Kidney capillary endothelial cell (primary cell): ENCODE measurements around the gene PZP.

ENCODE experiments used
- DNase-seq: peaks from one replicate; pipeline ENCODE4 v3.0.0-alpha.2; 2018; ENCODE audit warnings: low spot score

PZP gene

DNA sequence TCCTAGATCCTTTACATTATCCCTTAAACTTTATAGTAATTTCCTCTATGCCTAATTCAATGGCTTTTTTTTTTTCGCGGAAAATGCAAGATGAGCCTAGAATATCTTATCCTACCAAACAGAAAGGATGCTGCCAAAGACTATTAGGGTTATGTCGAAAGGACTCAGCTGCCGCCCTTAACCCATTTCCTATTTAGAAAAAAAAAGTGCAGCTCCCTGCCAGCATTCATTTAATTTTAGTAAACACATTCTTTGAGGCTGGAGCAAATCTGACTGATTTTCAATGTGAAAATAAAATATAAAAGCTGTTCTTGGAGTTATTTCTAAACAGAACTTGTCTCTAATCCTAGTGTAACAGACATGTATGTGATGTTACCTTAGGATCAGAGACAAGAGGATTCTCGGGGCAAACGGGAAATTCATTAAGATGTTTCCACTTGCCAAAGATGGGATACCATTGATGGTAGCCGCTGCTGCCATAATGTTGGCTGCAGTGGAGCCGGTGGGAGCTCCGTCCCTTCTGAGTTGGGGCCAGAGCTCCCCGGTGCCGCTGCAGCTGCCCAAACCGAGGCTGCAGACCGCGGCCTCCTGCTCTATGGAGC is 84.3 kb downstream of the PZP start:
- DNase-seq = peak; percentile 13

DNA sequence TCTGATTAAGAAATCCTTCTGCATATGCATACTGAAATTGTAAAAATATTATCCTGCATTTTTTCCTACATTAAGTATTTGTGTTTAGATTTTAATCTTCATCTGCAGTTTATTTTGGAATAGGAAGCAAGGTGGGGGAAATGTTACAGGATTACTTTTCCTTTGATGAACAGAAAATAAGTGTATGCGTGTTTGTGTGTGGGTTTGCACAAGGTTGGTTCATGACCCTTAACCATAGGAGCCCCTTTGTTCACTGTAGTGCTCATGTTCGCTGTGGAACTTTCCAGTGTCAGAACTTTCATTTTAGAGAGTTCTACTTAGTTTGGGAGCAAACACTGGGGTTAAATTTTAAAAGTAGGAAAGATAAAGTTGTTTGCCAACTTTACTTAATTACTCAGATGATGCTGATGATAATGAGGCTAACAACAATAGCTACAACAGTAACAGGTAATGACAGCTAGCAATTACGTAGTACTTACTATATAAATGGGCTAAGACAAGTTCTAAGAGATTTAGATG is 86.0 kb downstream of the PZP start:
- no peak for DNase-seq

DNA sequence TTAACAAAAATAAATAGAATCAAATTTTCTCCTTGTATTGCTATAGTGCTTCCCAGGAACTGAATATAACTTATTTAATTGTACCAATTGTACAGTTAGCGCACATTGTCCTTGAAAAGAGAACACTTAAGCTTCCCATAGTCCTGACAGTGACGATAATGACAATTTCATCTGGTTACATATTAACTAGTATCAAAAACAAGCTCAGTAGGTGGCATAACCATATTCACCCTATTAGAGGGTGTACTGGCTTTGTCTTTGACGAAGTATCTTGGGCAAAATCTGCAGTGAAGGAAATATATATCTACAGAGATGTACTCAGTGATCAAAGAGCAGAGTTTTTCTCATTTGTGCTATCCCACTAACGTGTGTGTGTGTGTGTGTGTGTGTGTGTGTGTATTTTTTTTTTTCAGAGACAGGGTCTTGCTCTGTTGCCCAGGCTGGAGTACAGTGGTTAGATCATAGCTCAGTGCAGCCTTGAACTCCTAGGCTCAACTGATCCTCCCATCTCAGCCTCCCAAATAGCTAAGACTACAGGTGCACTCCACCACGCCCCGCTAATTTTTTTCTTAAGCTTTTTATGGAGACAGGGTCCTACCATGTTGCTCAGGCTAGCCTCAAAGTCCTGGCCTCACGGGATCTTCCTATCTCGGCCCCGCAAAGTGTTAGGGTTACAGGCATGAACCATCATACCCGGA is 87.6 kb downstream of the PZP start:
- no peak for DNase-seq

DNA sequence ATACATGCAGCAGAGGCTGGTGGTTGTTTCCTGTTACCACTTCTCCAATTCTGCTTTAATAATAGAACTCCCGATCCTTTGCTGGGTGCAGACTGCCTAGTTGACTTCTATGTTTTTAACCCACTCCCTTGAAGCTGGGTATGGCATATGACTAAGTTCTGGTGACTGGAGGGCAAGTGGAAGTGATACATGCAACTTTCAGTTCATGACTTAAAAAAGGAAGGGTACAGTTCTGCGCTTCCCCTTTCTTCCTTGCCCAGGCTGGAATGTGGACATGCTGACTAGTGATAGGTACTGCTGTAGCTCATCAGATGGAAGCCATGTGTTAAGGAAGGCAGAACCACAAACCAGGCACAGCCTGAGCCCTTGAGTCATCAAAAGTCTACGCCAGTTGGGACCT is 90.0 kb downstream of the PZP start:
- DNase-seq = peak; percentile 87

DNA sequence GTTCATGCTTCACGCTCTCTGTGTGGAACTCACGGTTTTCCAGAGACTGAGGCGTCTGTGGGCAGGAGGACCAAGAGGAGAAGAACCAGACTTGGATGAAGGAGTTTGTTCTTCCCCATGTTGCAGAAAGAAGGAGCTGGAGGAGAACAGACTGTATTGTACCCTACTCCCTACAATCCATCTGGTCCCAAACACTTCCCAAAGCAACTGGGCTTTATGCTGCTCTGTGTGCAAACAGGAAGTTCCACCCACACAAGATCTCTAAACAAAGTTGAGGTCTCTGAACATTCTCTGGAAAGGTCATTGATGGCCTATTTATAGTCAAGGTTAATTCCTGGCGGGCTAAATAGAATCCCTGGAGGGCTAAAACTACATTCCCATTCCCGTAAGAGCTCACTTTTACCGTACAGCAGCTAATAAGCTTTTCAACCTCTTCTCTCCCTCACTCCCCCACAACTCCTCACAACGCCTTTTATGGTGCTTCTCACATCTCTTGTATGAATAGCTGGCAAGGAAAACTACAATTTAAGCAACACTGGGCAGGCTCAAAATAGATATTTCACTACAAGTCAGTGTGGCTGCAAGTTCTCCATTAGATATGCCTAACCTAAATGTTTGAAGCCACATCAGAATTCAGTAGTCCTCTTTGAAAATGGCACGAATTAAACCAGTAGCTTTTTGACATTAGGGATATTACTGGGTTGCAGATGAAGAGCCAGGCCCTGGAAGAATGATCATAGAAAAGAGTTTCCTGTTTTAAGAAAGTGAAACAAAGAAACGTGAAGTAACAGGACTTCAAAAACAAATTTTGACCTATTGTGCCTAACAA is 92.2 kb downstream of the PZP start, which contains the start of gene A2M:
A2M (minus strand) TSS at position 189 of the 829 bp plus-strand sequence; CDS start at position 119, 70 bp downstream.
- peak; percentile 77 for DNase-seq

DNA sequence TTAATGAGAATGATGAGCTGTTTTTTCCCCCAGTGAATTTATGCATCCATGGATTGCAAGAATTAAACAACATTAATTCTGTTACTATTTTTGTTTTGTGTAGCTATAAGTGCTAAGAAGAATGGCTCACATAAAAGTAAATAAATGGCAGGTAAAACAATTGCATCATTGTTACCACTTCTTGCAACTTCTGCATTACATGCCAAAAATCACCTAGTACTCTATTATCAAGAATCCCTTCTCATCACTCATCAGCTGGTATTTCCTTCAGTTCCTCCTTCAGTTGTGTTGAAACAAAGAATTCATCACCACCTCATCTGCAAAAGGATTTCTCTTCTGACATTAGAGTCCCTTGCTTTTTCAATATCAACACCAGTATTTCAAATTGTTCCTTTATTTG is 93.2 kb downstream of the PZP start:
- peak; percentile 36 for DNase-seq

DNA sequence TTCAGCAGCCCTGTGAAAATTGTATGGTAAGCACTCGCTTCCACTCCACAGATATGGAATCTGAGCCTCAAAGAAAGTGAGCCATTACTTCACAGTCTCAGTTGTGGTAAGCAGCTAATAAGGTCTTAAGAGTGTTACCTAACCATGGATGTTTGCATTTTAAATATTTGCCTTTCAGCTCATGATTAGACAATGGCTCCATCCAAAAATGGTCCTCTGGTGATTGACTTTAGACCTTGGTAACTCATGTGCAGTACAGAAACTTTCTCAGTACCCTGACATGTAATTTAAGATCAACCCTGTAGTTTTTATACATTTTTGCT is 94.2 kb downstream of the PZP start:
- DNase-seq = no peak

DNA sequence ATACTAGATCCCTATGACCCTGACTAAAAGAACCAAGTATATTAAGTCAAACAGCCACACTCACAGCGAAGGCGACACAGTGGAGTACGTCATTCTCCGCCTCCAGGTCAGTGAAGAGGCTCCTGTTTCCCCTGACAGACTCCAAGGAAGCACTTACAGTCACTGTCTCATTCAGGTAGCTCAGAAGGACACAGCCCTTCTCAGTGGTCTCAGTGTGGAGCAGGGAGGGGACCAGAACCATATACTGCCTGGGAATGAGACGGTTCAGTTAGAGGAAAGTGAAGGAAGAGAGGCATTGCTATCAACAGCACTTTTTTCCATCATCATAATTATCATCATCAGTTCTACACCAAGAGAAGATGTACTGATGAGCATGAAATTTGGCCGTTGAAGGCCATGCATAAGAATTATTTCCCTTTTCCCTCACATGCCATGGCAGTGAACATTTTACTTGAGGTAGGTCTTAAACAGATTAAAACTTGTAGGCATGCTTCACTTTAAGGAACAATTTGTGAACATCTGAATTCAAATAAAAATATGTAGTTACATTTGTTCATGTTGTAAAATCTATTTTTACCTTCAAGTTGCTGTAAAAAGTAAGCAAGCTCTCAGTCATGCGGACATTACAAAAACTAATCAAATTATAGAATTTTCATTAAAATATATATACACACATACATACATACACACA is 94.8 kb downstream of the PZP start:
- no peak for DNase-seq

DNA sequence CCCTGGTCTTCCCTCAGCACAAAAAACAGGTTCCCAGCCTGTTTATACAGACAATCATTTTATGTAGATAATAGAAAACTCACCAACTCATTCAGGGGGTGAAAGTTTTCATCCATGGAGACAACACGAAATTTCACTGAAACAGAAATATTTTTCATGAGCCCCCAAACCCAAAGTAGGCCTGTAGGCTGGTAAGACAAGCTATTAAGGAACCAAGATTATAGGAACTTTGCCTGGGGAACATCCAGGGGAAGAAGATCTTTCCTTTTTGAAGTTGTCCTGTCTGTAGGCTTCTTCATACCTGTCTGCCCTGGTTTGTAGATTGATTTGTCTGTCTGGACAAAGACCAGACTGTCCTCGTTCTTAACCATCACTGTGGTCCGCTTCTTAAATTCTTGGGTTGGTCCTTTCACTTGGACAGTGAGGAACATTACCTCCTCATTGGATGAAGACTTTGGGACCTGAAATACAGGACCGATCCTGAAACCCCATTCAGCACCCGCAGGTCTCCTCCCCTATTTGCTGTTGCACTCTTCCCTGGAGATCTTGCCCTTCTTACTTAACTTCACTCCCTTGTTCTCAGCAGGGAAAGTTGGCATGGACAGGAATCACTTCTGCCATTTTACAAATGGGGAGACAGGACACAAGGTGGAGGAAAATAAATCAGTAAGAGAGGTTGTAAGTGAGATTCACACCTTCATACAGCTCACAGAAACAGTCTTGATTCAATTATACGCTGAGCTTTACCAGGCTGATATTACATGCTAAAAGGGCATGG is 95.9 kb downstream of the PZP start:
- DNase-seq = no peak

DNA sequence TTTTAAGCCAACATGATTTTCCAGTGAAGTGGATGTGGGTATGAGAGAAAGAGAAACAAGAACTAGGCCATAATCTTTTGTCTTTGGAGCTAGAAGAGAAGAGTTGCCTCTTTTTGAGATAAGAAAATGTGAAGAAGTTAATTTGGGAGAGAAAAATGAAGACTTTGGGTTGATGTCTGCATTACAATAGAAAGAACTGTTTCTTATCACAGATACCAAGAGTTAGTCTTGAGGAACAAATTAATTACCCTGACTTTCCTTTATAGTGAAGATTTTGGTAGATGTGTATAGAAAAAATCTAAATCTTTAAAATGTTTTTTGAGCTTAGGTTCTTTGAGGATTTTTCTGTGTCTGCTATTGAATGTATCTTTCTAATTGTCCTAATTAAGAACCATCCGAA is 96.7 kb downstream of the PZP start:
- DNase-seq = no peak

DNA sequence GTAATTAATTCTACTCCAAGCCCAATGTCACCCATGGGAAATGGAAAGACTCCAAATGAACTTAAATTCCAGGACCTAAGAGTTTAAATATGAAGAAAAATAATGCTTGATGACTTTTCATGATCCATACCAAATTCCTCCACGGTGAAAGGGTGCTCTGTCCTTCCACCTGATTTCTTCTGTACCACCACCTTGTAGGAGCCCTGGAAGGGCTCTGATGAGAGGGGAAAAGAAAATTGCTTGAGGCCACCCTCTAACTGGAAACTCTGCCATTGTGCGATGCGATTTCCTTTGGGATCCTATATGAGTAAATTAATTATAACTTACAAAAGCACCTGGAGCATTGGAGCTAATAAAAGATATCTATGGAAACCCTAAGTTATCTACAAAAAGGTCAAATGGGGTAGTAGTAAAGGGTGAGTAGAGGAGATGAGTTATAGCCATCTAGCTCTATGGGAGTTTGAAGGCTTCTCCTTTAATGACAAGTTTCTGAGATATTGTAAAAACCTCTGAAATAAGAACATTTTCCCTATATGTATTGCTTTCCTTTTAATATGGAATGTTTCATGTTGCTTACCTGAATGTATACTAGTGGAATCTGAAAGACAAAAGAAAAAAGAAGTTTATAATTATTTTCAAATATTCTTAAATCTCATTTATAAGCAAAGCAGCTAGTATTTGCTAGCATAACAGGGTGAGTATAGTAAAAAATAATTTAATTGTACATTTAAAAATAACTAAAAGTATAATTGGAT is 98.3 kb downstream of the PZP start:
- DNase-seq = no peak

DNA sequence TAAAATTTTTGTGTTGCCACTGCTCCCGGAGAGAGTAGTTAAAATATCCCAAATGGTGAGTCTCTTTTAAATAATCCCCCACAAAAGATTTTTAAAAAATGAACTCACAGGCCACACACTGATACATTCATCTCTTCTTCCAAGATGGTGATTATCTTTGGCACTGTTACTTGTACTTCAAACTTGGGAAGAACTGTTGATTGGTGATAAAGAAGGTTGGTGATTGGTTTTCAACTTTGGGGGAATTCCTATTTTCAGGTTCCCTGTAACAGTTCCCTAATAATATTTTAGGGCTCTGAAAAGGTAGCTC is 99.0 kb downstream of the PZP start:
- DNase-seq = no peak

DNA sequence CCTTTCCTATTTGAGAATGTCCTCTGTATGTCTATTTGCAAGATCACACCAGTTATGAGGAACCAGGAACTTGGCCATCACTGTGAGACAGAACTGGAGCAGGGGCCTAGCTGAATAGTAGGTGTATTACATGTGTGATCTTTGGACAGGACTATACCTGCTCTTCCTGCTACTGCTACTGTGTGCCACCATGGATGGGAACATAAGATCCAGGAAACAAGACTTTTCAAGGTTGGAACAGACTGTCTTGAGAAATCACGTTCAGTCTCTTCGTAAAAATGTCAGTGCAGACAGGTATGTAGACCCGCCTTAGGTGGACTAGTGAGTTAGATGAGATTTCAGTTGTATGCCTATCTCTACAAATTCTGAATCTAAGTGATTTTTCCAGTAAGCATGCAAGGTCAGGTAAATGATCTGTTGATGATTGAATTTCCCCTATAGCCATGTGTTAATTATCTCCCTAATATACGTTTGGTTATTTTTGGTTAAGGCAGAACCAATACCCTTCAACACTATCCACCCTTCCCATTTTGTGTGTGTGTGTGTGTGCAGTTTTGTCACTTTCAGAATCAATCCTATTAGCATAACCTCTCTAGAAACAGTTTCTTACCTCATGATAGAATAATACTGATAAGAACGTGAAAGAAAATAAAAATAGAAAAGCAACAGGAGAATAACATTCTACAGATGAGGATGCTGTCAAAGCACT is 99.5 kb downstream of the PZP start:
- no peak for DNase-seq

DNA sequence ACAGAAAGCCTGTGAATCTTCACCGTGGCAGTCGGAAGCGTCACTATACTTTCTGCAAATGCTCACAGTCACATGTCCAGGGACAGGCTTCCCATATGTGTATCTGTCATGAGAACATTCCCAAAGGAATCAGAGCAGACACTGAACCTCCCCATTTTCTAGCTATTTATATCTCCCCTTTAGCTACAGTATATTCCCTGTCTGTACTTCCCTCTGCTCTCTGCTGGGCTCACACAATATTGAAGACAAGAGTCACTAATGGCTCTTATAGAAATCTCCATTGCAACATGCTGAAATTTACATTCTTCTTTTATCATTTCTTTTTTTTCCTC is 100.7 kb downstream of the PZP start:
- no peak for DNase-seq

DNA sequence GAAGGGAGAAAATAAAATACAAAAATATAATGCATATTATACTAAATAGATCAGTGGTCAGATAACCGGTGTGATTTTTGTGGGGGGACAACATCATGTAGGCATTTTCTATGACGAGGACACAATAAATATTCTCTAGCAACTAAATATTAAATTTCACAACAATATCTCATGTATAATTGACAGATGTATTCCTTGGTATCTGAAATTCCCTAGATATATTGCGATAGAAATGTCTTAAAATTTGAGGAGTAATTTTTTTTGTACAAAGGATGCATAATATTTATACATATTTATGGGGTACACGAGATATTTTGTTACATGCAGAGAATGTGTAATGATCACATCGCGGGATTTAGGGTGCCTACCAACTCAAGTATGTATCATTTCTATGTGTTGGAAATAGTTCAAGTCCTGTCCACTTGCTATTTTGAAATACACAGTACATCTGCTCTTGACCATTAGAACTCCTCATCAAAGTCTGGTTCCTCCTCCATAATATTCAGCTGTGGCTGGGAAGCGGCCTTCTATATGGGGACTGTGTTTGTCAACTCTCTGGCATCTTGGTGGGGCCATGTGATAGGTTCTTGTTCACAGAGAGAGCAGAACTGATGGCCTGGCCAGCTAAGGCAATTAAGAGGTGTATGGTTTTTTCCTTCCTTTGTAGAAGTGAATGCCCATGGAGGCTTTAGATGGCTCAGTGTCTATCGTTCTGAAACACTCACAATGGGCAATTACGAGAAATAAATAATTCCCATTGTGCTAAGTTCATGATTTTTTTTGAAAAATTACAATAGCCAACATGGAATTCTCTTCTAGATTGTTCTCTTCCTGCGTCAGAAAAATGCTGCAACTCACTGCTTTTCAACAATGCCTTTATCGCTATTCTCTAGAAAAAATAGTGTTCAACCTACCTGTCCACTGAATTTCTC is 101.3 kb downstream of the PZP start:
- DNase-seq = no peak

DNA sequence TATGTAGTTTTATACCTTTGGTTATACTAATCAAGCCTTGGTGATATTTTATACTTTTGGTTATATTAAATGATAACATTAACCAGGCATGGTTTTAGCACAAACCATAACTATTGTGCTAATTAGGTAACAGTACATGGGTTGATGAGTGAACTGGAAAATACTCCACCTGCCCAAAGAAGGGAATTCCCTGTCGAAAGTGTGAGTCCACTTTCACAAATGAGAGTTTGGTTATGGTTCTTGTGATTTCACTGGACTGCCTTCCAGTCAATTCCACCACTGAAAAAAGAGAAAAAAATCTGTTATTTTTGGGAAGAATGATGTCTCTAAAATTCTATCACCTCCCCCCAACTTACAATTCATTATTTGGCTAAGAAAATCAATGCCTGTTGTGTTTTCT is 102.1 kb downstream of the PZP start:
- no peak for DNase-seq

DNA sequence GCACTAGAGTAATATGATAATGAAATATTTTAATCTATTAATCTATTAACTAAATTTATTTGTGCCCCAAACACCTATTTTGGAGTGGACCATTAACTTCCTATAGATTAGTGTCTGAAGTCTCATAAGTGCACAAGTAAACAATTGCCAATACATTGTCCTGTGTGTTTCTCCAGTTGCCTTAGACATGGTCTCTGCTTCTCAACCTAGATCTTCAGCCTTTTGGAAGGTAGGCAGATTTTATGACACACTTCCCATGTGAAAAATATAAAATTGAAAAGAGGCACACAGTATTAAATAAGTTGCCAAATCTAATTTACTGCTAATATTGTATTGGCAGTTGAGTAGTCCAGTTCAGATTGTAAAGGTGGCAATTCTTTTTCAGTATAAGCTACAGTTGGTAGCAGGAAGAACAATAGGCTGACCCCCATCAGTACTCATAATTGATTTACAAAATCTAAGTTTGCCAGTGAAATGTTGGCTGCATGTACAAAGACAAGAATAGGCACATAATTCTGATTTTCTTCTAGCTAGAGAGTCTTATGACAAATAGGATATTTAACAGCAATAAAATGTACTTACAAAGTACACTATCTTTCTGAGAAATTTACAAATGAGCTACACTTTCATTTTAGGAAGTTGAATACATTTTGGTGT is 103.3 kb downstream of the PZP start:
- no peak for DNase-seq

DNA sequence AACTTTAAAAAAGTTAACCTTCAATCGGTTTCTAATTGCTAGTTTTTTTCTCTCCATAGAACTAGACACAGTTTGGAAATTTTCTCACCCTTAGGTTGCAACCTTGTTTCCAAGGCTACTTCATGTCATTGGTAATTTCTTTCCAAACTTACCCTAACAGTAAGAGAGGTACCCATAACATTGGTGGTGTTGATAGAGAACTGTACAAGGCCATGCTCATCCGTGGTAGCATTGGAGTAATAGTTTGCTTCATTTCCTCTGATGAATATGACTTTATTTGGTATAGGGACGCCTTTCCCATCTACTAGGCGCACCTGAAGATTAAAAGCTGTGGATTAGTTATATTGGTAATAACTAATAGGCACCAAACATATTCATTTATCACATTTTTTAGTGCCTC is 104.1 kb downstream of the PZP start:
- no peak for DNase-seq
